Lung (tissue), 12 donors: ENCODE measurements around the gene CDC16. TPM values are rescaled to one million over a fixed set of nuclear protein-coding genes. Genes with fewer than 3 reads are reported as not detected.

ENCODE experiments used
- ATAC-seq: fragments of 200-7000 bp; cut with Tn5 transposase; one replicate; pipeline ENCODE4 v1.9.1; 2020; ENCODE audit warnings: moderate number of reproducible peaks; ENCODE audit not compliant: insufficient read depth, low FRiP score
- DNase-seq, 3 donors: peaks; one replicate each; pipeline ENCODE4 v3.0.0-alpha.2; 2013 to 2017
- H3K27ac ChIP-seq, 2 donors: one replicate each; pipeline ENCODE4 v1.5.1; 2013; ENCODE audit warnings: mild to moderate bottlenecking in 2 of 2, moderate library complexity in 2 of 2, control low read depth in 1 of 2, inconsistent platforms in 1 of 2, low read depth in 1 of 2, low read length in 1 of 2
- H3K27me3 ChIP-seq, 3 donors: one replicate each; pipeline ENCODE4 v1.5.1; 2013; ENCODE audit warnings: low read length in 2 of 3; ENCODE audit not compliant: control insufficient read depth in 3 of 3, insufficient read depth in 3 of 3
- H3K36me3 ChIP-seq, 4 donors: one replicate each; pipeline ENCODE4 v1.5.1; 2013; ENCODE audit warnings: low read length in 4 of 4, mild to moderate bottlenecking in 1 of 4, moderate library complexity in 1 of 4; ENCODE audit not compliant: control insufficient read depth in 4 of 4, insufficient read depth in 4 of 4
- H3K4me1 ChIP-seq, 5 donors: one replicate each; pipeline ENCODE4 v1.5.1; 2013; ENCODE audit warnings: low read length in 5 of 5, mild to moderate bottlenecking in 2 of 5, moderate library complexity in 1 of 5; ENCODE audit not compliant: control insufficient read depth in 5 of 5, insufficient read depth in 5 of 5
- H3K4me3 ChIP-seq: one replicate; pipeline ENCODE4 v1.5.1; 2013; ENCODE audit warnings: mild to moderate bottlenecking, control low read depth, moderate library complexity
- H3K9ac ChIP-seq, 2 donors: one replicate each; pipeline ENCODE4 v1.5.1; 2013; ENCODE audit warnings: low read length in 2 of 2, control low read depth in 1 of 2; ENCODE audit not compliant: insufficient read depth in 1 of 2
- H3K9me3 ChIP-seq, 4 donors: one replicate each; pipeline ENCODE4 v1.5.1; 2013; ENCODE audit warnings: low read length in 3 of 4, mild to moderate bottlenecking in 1 of 4, moderate library complexity in 1 of 4; ENCODE audit not compliant: control insufficient read depth in 4 of 4, insufficient read depth in 3 of 4
- CTCF ChIP-seq: IDR thresholded peaks from 2 replicates; pipeline ENCODE4 v1.5.1; 2012; ENCODE audit warnings: mild to moderate bottlenecking; ENCODE audit errors: control extremely low read depth, extremely low read depth
- WGBS, 2 donors: extraction: QIAGEN DNeasy Blood & Tissue Kit; methylation state at CpG; one replicate each; pipeline ENCODE4 v1.1.7; 2013; 5-methylcytosine and 5-hydroxymethylcytosine counted together
- polyA plus RNA-seq, 2 donors: library from polyadenylated mRNA; stranded (reverse); fragments of 200-250 nt; gene quantifications; one replicate each; pipeline ENCODE4 v1.2.1, GENCODE V29; 2013
- total RNA-seq, 2 donors: library from RNA; depleted of rRNA in 1 of 2; stranded (reverse); fragments of >200 nt in 1 of 2; gene quantifications; one replicate each; pipeline ENCODE4 v1.2.1, GENCODE V29; 2014 to 2021
- donor health status: control.
- donor health status: control.
- donor health status: Bipolar disorder and iron deficiency.
- donor health status: healthy.
- donor health status: DM: yes; HTN: yes; CAD: no.

Gene CDC16
- total and polyA plus RNA-seq, 4 donors, result 34.3 to 123 (median 59.0) TPM

GRCh38 chr13:114258589-114258988 is 23.9 kb downstream of the CDC16 start:
- no peak for TF ChIP-seq CTCF
- WGBS, 2 donors, result 95 to 97% methylated on average over 8 of the region's 8 CpGs
- Histone ChIP-seq H3K27me3 (no peaks in the 10 kb centered on the region), H3K36me3 (peaks cover 32 to 55% (median 40%) of the 10 kb centered on the region in 4 donors), H3K27ac (no peak overlapping the region), H3K9me3 (no peaks in the 10 kb centered on the region), H3K4me1 (no peaks in the 10 kb centered on the region), H3K4me3 (no peak overlapping the region), H3K9ac (no peak overlapping the region)
- ATAC-seq (no peak), DNase-seq (no peak)

DNA sequence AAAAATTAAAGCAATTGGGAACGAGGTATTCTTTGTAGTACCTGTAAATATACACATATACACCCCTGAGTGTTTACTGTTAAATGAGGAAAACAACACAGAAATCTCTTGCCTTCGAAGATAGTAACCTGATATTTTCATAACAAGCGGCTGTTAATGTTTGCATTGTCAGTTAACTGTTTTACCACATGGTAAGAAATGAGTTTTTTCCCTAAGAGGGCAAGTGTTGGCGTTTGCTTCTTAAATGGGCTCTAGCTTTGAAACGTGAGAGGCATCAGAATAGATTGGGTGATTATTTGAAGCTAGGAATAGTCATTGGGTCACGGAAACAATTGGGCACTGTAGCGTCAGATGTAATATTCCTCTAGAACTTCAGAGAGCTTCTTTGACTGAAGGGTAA is 24.7 kb downstream of the CDC16 start:
- TF ChIP-seq CTCF, result no peak
- ATAC-seq (no peak), DNase-seq (no peak)
- Histone ChIP-seq H3K9me3 (no peaks in the 10 kb centered on the region), H3K36me3 (peaks cover 34 to 56% (median 43%) of the 10 kb centered on the region in 4 donors), H3K27ac (no peak overlapping the region), H3K27me3 (no peaks in the 10 kb centered on the region), H3K4me3 (no peak overlapping the region), H3K9ac (no peak overlapping the region), H3K4me1 (no peaks in the 10 kb centered on the region)
- WGBS, 2 donors, result 88 to 92% methylated on average over 7 of the region's 7 CpGs

DNA sequence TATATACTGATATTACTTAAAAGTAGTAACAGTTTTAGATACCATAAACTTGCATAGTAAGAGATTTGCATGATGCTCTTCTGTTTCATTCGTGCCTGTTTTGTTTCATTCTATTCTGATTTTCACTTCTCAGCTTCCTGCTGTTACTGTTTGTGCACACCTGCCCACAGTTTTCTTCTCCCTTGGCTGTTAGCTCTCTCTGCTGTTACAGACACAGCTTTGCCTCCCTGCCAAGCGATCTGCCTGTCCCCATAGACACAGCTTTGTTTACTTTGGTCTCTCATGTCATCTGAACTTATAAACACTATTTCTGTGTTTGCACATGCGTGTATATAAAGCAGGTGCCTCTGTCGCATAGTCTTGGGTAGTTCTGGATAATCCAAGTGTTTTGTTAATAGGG is 25.3 kb downstream of the CDC16 start:
- DNase-seq (no peak), ATAC-seq (no peak)
- no peaks in the 10 kb centered on the region for H3K4me1 ChIP-seq
- whole genome bisulfite sequencing, 2 donors, result 85 to 89% methylated on average over 4 of the region's 4 CpGs
- H3K36me3 ChIP-seq, result peaks cover 35 to 55% (median 44%) of the 10 kb centered on the region in 4 donors
- no peak for TF ChIP-seq CTCF
- no peak overlapping the region for H3K27ac ChIP-seq
- H3K4me3 ChIP-seq, result no peak overlapping the region
- no peaks in the 10 kb centered on the region for H3K9me3 ChIP-seq
- H3K27me3 ChIP-seq, result no peaks in the 10 kb centered on the region
- H3K9ac ChIP-seq, result no peak overlapping the region

GRCh38 chr13:114260814-114261213 is 26.1 kb downstream of the CDC16 start:
- DNase-seq, result no peak
- H3K9ac ChIP-seq, result no peak overlapping the region
- no peak overlapping the region for H3K4me3 ChIP-seq
- no peaks in the 10 kb centered on the region for H3K27me3 ChIP-seq
- H3K36me3 ChIP-seq, result peaks cover 37 to 57% (median 45%) of the 10 kb centered on the region in 4 donors
- no peak overlapping the region for H3K27ac ChIP-seq
- H3K4me1 ChIP-seq, result no peaks in the 10 kb centered on the region
- 54 to 81% methylated on average over 3 of the region's 3 CpGs for WGBS, 2 donors
- no peak for TF ChIP-seq CTCF
- H3K9me3 ChIP-seq, result no peaks in the 10 kb centered on the region
- no peak for ATAC-seq
